ENCODE data around the gene ADAMTS14.

DNA sequence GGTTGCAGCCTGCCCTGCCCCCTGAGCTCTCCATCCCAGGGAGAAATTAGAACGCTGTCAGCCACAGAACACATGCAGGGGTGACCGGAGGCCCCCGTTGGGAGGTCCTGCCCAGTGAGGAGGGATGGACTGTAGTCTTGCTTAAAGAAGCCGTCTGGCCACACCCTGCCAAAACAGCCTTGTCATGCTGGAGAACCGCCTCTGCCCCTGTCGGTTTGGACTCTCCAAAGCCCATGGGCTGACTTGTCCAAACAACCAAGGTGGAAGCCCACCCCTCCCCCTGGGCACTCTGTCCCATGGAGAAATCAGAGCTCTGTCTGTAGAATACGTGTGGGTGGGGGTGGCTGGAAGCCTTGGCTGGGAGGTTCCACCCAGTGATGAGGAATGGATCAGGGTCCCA lies 125.5 kb downstream of the ADAMTS14 start:
- TF ChIP-seq, protein P1, sequence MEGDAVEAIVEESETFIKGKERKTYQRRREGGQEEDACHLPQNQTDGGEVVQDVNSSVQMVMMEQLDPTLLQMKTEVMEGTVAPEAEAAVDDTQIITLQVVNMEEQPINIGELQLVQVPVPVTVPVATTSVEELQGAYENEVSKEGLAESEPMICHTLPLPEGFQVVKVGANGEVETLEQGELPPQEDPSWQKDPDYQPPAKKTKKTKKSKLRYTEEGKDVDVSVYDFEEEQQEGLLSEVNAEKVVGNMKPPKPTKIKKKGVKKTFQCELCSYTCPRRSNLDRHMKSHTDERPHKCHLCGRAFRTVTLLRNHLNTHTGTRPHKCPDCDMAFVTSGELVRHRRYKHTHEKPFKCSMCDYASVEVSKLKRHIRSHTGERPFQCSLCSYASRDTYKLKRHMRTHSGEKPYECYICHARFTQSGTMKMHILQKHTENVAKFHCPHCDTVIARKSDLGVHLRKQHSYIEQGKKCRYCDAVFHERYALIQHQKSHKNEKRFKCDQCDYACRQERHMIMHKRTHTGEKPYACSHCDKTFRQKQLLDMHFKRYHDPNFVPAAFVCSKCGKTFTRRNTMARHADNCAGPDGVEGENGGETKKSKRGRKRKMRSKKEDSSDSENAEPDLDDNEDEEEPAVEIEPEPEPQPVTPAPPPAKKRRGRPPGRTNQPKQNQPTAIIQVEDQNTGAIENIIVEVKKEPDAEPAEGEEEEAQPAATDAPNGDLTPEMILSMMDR (IDR thresholded peaks at IDR 0.05) = no peak
- TF ChIP-seq POLR2A (IDR thresholded peaks at IDR 0.05) = no peak
